SIG-M5 (cell line): Measurements from ENCODE around the gene SDHC.

Experiments
- DNase-seq: peaks from one replicate; lab custom pipeline; 2025; lab: John Stamatoyannopoulos, UW

The SDHC gene

GRCh38 chr1:161314201-161314981, at the start of gene SDHC:
Gene SDHC, plus strand, starts transcription at chr1:161314381. Its CDS starts 25 bp downstream, at chr1:161314406.
- DNase-seq, result no peak

- no peak for DNase-seq
These were observed 48.9 kb upstream of the SDHC start for GRCh38 chr1:161265305-161265704.

GRCh38 chr1:161266202-161266601, 48.0 kb upstream of the SDHC start:
- DNase-seq, result no peak

DNA sequence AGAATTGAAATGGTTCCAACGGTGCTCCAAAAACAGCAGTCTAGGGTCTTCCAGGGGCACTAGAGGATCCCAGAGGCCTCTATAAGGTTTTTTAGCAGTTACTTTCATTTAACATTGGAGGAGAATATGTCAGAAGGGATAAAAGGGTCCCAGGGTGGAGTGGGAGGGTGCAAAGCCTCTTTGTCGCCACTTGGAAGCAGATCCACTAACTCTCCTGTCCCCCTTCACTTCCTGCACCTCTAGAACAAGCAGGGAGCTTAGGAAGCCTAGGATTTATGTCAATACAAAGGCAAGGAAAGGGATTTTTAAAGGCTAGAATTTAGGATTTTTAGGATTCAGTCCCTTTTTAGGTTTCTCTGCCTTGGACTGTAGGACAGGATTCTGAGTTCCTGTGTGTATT, 47.3 kb upstream of the SDHC start:
- DNase-seq, result no peak

- DNase-seq, result peak; percentile 51
These were observed 46.9 kb upstream of the SDHC start for GRCh38 chr1:161267321-161267720.

- no peak for DNase-seq
These were observed 40.8 kb upstream of the SDHC start for GRCh38 chr1:161273402-161273801.

DNA sequence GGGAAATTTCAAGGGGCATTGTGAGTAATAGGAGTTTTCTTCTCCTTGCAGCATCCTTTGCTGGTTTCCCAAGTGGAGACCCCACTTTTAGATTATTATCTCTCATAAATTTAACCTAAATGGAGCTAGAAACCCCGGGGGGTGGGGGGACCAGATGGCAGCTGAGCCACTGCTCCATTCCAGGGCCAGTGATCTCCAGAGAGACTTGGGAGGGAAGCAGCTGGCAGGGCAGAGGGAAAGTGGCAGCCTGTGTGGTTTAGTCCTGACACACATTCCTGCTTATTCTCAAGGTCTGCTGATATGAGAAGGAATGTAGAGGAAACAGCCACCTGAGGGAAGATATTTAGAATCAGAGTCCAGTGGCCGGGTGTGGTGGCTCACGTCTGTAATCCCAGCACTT, 39.3 kb upstream of the SDHC start:
- no peak for DNase-seq

DNA sequence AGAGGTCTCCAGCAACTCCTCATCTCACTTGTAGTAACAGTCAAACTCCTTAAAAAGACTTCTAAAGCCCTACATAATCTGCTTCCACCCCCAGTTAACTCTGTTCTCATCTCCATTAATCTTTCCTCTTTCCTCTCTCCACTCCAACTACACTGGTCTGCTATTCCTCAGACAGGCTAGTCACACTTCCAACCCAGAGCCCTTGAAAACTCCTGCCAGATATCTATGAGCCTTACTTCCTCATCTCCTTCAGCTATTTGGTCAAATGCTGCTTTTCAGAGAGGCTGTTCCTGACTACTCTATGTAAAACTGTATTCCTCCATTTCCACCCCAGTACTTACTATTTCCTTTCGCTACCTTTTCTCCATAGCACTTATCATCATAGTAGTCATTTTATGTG, 31.2 kb upstream of the SDHC start:
- DNase-seq, result no peak

DNA sequence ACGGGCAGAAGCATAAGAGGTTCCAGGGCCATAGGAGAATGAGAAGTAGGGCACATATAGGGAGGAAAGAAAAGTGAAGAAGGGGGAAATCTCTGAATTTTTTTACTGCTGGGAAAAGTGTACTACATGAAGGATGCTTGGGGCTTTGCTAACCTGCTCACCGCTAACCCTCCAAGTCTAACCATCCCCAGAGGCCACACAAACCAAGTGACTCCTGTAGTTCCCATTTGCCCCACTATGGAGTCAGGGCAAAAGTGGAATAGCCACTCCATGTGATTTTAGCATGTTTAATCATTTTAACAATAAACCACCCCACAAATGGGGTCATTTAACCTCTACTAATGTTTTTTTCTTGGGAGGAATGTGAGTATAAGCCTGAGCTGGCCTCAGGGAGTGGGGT, 29.1 kb upstream of the SDHC start:
- DNase-seq, result no peak

GRCh38 chr1:161285521-161285920, 28.7 kb upstream of the SDHC start:
- no peak for DNase-seq

DNA sequence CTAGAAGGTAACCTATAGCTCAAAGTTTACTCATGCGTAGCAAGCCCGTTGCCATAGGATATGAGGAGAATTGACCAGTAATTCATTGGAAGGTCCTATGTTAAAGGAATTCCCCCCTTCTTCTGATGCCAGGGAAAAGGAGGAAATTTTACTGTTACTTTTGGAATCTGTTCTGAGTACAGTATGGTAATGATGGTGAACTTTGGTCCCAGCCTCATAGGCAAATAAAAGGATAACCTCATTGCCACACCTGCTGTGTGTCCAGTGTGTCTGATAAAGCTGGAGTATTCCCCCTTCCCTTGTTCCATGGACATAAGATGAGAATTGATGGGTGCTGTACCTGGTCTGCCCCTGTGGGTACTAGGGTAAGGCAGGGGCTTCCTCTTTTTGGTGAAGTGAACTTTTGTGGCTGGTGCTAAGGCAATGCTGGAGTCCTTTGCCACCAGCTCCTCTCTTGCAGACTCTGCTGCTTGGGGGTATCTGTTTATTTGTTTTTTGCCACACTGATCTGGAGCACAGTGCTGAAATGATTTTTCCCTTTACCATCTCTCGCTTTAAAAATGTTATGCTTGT, 26.6 kb upstream of the SDHC start:
- no peak for DNase-seq

GRCh38 chr1:161290779-161291178, 23.4 kb upstream of the SDHC start:
- DNase-seq, result no peak

GRCh38 chr1:161297415-161297814, 16.8 kb upstream of the SDHC start:
- DNase-seq, result no peak

GRCh38 chr1:161298116-161298515, 16.1 kb upstream of the SDHC start:
- no peak for DNase-seq

- no peak for DNase-seq
These were observed 14.8 kb upstream of the SDHC start for GRCh38 chr1:161299347-161299746.

- DNase-seq, result no peak
These were observed 13.7 kb upstream of the SDHC start for GRCh38 chr1:161300478-161300877.

DNA sequence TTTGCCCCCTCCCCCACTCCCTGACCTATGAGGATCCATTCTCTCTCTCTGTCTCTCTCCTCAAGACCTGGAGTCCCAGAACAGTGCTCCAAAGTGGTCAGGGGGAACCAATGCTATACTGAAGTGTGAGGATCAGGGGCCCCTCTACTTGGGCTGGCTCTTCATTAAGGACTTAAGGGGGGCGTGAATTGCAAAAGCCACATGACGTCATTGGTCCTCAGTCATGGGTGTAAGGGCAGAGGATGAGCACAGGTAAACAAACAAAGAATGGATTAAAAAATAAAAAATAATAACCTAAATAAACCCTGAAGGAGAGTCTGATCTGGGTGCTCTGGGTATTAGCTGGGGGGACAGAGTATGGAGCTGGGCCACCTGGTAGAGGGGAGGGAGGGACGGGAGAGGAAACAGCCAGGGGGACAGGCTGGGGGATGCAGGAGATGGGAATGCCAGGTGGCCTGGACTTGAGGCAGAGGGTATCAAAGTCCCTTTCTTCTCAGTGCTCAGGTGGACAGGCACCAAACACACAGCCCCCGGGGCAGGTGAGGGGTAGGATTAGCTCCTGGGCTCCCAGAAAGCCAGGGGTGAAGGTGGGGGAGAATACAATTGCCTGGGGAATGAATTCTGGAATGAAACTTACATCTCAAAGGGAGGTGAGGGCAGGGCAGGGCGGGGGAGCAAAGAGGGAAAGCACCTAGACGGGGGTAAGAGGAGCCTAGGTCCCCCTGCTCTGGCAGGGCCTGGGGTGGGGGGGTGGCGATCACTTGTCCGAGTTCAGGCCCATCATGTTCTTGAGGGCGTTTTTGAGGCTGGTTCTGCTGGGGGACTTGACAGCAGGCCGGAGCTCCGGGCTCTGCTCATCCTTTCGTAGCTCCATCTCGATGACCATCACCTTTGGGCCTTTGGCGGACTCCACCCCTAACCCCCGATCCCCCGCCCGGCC, 9.0 kb upstream of the SDHC start:
- no peak for DNase-seq

DNA sequence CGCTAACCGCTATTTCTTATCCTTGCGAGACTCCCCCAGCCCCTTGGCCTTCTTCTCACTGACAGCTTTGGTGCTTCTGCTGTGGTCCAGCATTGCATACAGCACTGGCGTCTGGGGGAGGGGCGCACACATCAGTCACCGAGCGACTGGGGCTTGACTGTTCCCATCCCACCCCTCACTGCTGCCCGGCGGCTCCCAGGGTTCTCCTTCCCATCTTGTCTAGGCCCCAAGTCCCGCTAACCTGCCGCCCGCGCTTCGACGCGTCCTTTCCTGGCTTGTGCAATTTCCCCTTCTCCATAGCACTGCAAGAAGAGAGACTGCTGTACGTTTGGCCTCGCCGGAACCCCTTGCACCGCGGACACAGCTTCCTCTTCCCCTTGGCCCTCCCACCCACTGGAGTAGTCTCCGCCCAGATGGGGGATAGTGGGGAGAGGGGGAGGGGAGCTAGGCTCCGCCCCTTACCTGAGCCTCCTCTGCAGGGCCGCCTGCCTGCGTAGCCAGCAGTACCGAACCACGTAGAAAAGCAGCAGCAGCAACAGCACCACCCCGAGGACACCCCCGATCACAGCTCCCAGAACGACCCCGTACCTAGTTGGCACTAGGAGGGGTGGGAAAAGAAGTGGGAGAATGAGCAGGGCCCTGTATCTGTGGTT, 8.2 kb upstream of the SDHC start:
- peak; percentile 61 for DNase-seq

DNA sequence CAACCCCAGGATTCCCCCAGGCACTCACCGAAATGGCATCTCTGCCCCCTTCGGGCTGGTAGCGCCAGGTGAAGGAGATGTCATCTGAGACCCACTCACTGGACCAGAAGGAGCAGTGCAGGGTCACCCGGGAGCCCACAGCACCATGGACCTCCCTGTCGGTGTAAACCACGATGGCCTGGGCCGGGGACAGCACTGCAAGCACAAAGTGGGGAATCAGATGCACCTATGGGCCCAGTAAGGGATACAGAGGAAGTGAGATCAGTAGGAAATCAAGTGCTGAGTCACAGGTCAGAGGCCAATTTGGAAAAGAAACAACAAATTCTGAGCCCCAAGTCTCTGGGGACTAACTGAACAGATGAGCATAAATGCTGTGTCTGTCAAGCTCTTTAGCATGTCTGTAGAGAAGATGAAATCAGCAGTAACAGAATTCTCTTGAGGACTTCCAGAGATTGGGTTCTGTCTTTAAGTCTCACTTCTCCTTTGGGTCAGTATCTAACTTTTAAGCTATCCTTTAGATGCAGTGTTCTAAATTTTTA, 6.9 kb upstream of the SDHC start:
- DNase-seq, result no peak

GRCh38 chr1:161307892-161308638, 6.1 kb upstream of the SDHC start:
- DNase-seq, result no peak

DNA sequence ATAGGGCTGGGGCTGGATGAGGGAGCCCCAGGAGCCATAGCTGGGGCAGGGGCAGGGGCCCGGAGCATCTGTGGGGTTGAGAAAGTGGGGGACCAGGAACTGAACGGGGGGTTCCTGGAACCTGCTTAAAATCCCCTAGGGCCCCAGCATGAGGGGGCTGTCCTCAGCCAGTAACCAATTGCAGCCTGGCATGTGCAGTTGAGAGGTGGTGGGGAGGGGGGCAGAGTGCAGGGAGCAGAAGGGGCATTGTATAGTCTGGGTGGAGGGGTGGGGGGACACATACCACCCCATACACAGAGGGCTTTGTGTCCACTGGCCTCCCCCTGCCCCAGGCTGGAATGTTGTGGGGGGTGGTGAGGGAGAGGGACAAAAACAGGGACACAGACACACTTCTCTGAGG, 4.3 kb upstream of the SDHC start, which contains the start of gene MPZ:
Gene MPZ (minus strand): TSS at position 101 of the 400 bp plus-strand sequence. CDS start 63 bp downstream, at position 38.
- no peak for DNase-seq
